Endodermal cell (in vitro differentiated cells): ENCODE data around the gene QRSL1. TPM values are rescaled to one million over a fixed set of nuclear protein-coding genes. Genes with fewer than 3 reads are reported as not detected.

Source experiments
- DNase-seq: peaks from one replicate; pipeline ENCODE4 v3.0.0-alpha.2; 2017
- H3K27ac ChIP-seq: 2 replicates; pipeline ENCODE4 v1.5.1; 2013; ENCODE audit warnings: mild to moderate bottlenecking, low read depth, low read length, moderate library complexity
- H3K27me3 ChIP-seq: 2 replicates; pipeline ENCODE4 v1.6.1; 2013; ENCODE audit warnings: mild to moderate bottlenecking, low read length, moderate library complexity; ENCODE audit not compliant: insufficient read depth, control insufficient read depth, poor library complexity, severe bottlenecking
- H3K36me3 ChIP-seq: 2 replicates; pipeline ENCODE4 v1.7.0; 2013; ENCODE audit warnings: mild to moderate bottlenecking, low read length, moderate library complexity; ENCODE audit not compliant: control insufficient read depth, insufficient read depth
- H3K4me1 ChIP-seq: one replicate; pipeline ENCODE4 v1.7.0; 2013; ENCODE audit warnings: low read length; ENCODE audit not compliant: control insufficient read depth, insufficient read depth
- H3K4me3 ChIP-seq: 2 replicates; pipeline ENCODE4 v1.5.1; 2013; ENCODE audit warnings: mild to moderate bottlenecking, low read length, moderate library complexity
- H3K9ac ChIP-seq: 2 replicates; pipeline ENCODE4 v1.6.1; 2013; ENCODE audit warnings: mild to moderate bottlenecking, low read length, moderate library complexity; ENCODE audit not compliant: poor library complexity, severe bottlenecking; ENCODE audit errors: extremely low read depth
- H3K9me3 ChIP-seq: 2 replicates; pipeline ENCODE4 v1.6.1; 2013; ENCODE audit warnings: mild to moderate bottlenecking, low read length, moderate library complexity; ENCODE audit not compliant: control insufficient read depth
- H3K27ac Mint-ChIP-seq: 2 replicates; pipeline ENCODE4 v1.8.0; 2020; ENCODE audit warnings: mixed read lengths
- H3K27me3 Mint-ChIP-seq: 2 replicates; pipeline ENCODE4 v1.8.0; 2021; ENCODE audit warnings: mild to moderate bottlenecking, mixed read lengths; ENCODE audit not compliant: insufficient read depth
- H3K36me3 Mint-ChIP-seq: 2 replicates; pipeline ENCODE4 v1.8.0; 2020; ENCODE audit warnings: low read depth, mixed read lengths
- H3K4me1 Mint-ChIP-seq: 2 replicates; pipeline ENCODE4 v1.8.0; 2020; ENCODE audit warnings: mixed read lengths
- H3K4me3 Mint-ChIP-seq: 2 replicates; pipeline ENCODE4 v1.8.0; 2020; ENCODE audit warnings: mild to moderate bottlenecking, moderate library complexity, mixed read lengths
- H3K9me3 Mint-ChIP-seq: 2 replicates; pipeline ENCODE4 v1.8.0; 2020; ENCODE audit warnings: mild to moderate bottlenecking, mixed read lengths
- CTCF ChIP-seq: fragments of 200-600 bp; sonication (generic); conservative IDR thresholded peaks from 2 replicates; pipeline ENCODE4 v1.5.0; 2021; ENCODE audit warnings: antibody characterized with exemption, mild to moderate bottlenecking
- WGBS, 2 experiments: methylation state at CpG; one replicate each; pipeline versions ENCODE4 v1.1.5 to v1.1.7; 2013; ENCODE audit warnings: missing lambda C conversion rate in 2 of 2, mixed read lengths in 1 of 2; ENCODE audit not compliant: insufficient coverage in 1 of 2, insufficient read length in 1 of 2; 5-methylcytosine and 5-hydroxymethylcytosine counted together
- total RNA-seq, 2 donors: library from RNA; stranded (reverse); fragmentation: NEBNext Ultra II Directional in 1 of 2; extraction: Animal tissue kit (Norgen Biotek cat#: 25700) in 1 of 2; gene quantifications; 2 replicates in 1 of 2; 3 replicates in 1 of 2; pipeline ENCODE4 v1.2.1, GENCODE V29; 2021

The QRSL1 gene
- total RNA-seq, 2 donors from 2014 or later: 10.8 to 12.7 TPM

GRCh38 chr6:106670236-106670635 lies 40.9 kb downstream of the QRSL1 start:
- Histone ChIP-seq H3K4me1 (no peaks in the 10 kb centered on the region), H3K4me3 (no peak overlapping the region), H3K36me3 (peaks cover 6% of the 10 kb centered on the region), H3K9ac (no peak overlapping the region), H3K27me3 (no peaks in the 10 kb centered on the region), H3K27ac (no peak overlapping the region), H3K9me3 (no peaks in the 10 kb centered on the region)
- TF ChIP-seq CTCF: no peak
- DNase-seq: no peak
- Mint-ChIP-seq H3K9me3 (no peaks in the 10 kb centered on the region), H3K4me1 (peaks cover 3% of the 10 kb centered on the region), H3K27ac (no peak overlapping the region), H3K36me3 (peaks cover 6% of the 10 kb centered on the region), H3K4me3 (no peak overlapping the region), H3K27me3 (no peaks in the 10 kb centered on the region)
- WGBS, 2 experiments: 91 to 95% methylated on average over 4 to 6 of the region's 6 CpGs

GRCh38 chr6:106671651-106672050 lies 42.3 kb downstream of the QRSL1 start:
- H3K4me3 Mint-ChIP-seq: no peak overlapping the region
- TF ChIP-seq CTCF: no peak
- H3K9ac ChIP-seq: no peak overlapping the region
- H3K27me3 ChIP-seq: no peaks in the 10 kb centered on the region
- no peaks in the 10 kb centered on the region for H3K4me1 ChIP-seq
- 92 to 100% methylated on average over 2 to 3 of the region's 3 CpGs for whole genome bisulfite sequencing, 2 experiments
- no peak overlapping the region for H3K4me3 ChIP-seq
- H3K9me3 ChIP-seq: no peaks in the 10 kb centered on the region
- no peak for DNase-seq
- H3K4me1 Mint-ChIP-seq: peaks cover 3% of the 10 kb centered on the region
- H3K27ac Mint-ChIP-seq: no peak overlapping the region
- H3K9me3 Mint-ChIP-seq: no peaks in the 10 kb centered on the region
- no peak overlapping the region for H3K27ac ChIP-seq
- H3K36me3 ChIP-seq: no peaks in the 10 kb centered on the region
- H3K36me3 Mint-ChIP-seq: peaks cover 3% of the 10 kb centered on the region
- H3K27me3 Mint-ChIP-seq: no peaks in the 10 kb centered on the region

GRCh38 chr6:106674541-106675229 lies 45.3 kb downstream of the QRSL1 start:
- no peaks in the 10 kb centered on the region for H3K27me3 Mint-ChIP-seq
- H3K9me3 ChIP-seq: no peaks in the 10 kb centered on the region
- peaks cover 3% of the 10 kb centered on the region for H3K4me1 Mint-ChIP-seq
- H3K4me3 Mint-ChIP-seq: no peak overlapping the region
- no peaks in the 10 kb centered on the region for H3K4me1 ChIP-seq
- H3K36me3 ChIP-seq: no peaks in the 10 kb centered on the region
- no peaks in the 10 kb centered on the region for H3K36me3 Mint-ChIP-seq
- H3K27ac ChIP-seq: no peak overlapping the region
- H3K4me3 ChIP-seq: no peak overlapping the region
- no peak for TF ChIP-seq CTCF
- no peaks in the 10 kb centered on the region for H3K27me3 ChIP-seq
- no peak for DNase-seq
- H3K27ac Mint-ChIP-seq: no peak overlapping the region
- H3K9ac ChIP-seq: no peak overlapping the region
- H3K9me3 Mint-ChIP-seq: no peaks in the 10 kb centered on the region
